Endothelial cell of hepatic sinusoid (primary cell): ENCODE results near the gene TRAF1.
"Not testable (repeated sequence)": the region's sequence is repeated elsewhere in the genome, so short reads cannot be mapped to it uniquely, and the experiment has no call there.

Experiments
- in situ Hi-C: cut with HindIII; loops from 2 replicates; pipeline ENCODE4 v1.10.0; 2017; ENCODE audit warnings: low sequenced_read_pairs

TRAF1 gene, protein sequence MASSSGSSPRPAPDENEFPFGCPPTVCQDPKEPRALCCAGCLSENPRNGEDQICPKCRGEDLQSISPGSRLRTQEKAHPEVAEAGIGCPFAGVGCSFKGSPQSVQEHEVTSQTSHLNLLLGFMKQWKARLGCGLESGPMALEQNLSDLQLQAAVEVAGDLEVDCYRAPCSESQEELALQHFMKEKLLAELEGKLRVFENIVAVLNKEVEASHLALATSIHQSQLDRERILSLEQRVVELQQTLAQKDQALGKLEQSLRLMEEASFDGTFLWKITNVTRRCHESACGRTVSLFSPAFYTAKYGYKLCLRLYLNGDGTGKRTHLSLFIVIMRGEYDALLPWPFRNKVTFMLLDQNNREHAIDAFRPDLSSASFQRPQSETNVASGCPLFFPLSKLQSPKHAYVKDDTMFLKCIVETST

GRCh38 chr9:120926397-120926928 is at the start of gene TRAF1:
TRAF1 (minus strand) TSS chr9:120926796; CDS start chr9:120926075, 721 bp downstream.
- in situ Hi-C loops, result loop anchor here (5.0 kb wide), 1 partner anchor 49 kb away; the partner anchor contains the start of gene PHF19

DNA sequence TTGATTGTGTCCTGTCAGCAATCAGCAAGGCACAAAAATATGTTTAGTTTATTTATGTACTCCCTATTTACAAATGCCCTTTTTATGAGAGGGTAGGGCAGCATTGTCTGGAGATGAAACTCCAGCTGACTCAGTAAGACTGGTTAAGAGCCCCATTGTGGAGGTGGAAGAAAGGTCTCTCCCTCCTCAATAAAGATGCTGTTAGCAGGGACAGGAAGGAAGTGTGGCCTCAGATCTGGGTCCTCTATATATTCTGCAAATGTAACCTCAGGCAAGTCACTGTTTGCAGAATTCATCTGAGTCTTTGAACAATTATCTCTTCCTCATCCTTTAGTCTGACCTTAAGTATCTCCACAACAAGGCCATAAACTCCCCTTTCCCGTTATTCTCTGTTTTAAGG is 48.3 kb upstream of the TRAF1 start:
- in situ Hi-C loops, result no loop called here

DNA sequence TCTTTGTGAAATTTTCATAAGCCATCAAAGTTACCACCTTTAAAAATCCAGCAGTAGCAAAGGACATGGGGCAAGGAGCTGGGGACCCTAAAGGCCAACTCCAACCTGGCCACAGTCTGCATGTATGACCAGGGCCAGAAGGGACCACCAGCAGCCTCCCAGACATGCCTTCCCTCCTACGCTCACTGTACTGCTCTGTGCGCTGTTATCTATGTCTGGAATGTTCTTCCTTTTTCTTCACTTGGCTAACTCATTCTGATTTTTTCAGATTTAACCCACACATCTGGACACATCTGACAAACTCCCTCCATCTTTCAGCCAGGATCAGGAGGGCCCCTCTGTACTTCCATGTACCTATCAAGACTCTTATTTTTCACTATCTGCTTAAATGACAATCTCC is 47.6 kb upstream of the TRAF1 start:
- in situ Hi-C loops, result no loop called here

GRCh38 chr9:120971938-120972337 is 45.3 kb upstream of the TRAF1 start:
- in situ Hi-C loops, result no loop called here

DNA sequence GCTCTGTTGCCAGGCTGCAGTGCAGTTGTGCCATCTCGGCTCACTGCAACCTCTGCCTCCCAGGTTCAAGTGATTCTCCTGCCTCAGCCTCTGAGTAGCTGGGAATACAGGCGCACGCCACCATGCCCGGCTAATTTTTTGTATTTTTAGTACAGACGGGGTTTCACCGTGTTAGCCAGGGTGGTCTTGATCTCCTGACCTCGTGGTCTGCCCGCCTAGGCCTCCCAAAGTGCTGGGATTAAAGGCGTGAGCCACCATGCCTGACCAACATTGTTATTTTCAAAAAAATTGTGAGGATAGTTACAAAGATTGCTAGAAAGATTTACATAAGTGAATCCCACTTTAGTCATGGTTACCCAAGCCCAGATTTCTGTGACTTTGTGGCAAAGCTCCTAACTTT is 44.9 kb upstream of the TRAF1 start:
- in situ Hi-C loops, result not testable (repeated sequence)

GRCh38 chr9:120970244-120970643 is 43.6 kb upstream of the TRAF1 start:
- in situ Hi-C loops, result no loop called here

- in situ Hi-C loops, result no loop called here
Observed at GRCh38 chr9:120966013-120966369, 39.4 kb upstream of the TRAF1 start.

- in situ Hi-C loops, result no loop called here
Observed at GRCh38 chr9:120965344-120966012, 38.9 kb upstream of the TRAF1 start.

DNA sequence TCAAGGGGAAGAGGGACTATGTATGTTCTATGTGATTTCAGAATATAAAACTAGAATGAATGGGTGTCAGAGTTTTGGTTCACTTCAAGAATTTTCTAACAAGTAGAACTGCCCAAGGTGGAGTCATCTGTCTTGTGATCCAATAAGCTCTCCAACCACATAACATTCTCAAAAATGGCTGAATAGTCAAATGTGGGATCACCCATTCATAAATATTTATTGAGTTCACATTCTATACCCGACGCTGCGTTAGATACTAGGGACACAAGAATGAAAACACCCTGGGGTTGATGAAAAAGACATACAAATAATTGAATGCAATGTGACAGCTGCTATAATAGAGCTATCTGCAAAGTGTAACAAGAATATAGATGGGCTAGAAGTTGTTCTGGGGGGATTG is 35.3 kb upstream of the TRAF1 start:
- in situ Hi-C loops, result no loop called here

DNA sequence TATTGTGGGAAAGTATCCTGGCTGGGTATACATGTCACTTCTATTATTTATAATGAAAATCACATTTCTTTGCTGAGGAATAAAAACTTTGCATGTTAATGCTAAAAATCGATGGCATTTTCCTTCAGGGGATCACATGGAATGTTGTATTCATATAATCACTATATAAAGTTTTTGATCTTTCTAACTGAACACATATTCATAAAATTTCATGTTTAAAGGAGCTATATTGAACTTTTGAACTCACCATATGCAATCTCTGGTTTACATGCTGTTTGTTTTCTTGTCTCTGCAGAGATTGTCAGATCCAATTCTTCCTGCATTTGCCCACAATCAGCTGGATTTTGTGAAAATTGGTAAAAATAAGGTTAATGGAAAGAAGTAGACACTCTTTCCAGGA is 33.4 kb upstream of the TRAF1 start:
- in situ Hi-C loops, result no loop called here

- in situ Hi-C loops, result no loop called here
Observed at GRCh38 chr9:120956862-120957261, 30.3 kb upstream of the TRAF1 start.

DNA sequence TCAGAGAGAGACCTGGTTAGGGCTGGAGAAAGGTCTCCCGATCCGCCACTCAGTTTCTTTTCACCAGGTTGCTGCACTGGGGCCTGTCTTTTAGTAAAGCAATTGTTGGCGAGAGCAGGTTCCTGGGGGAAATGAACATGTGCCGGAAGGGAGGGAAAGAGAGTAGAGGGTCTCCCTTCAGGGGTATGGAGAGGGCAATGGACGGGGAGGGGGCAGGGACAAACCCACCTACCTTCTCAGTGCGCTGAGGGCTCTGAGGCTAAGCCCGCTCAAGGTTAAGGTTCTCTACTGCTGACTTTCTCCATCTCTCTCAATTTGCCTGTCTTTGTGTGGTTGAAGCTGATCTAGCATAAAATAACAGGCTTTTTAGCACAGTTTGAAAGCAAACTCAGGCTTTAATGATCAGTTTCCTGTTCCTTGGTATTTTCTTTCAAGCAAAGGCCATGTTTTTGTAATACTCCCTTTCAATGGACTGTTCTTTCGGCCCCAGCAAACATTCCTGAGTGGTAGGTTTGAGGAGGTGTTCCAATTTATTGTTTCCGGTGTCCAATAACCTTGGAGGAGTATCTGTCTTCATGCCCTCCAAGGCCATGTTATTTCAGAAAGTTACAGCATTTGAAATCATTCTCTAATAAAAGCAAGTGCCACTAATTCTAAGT is 25.5 kb upstream of the TRAF1 start:
- in situ Hi-C loops, result no loop called here

GRCh38 chr9:120950421-120951388 is 24.1 kb upstream of the TRAF1 start:
- in situ Hi-C loops, result no loop called here

DNA sequence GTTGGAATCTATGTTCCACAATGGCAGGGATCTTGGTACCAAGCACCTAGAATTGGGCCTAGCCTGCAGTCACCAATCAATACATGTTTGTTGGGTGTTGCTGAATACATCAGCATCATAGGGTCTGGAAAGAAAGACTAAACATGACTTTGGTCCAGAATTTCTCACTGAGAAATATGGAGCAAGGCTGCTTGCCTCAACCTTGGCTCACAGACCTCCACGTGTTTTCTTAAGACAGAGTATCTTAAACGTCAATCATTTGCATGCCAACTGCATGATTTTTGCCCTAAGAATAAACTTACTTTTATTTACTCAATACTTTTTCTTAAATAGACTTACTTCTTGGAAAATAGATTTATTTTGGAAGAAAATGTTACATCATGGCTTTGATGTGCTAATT is 22.7 kb upstream of the TRAF1 start:
- in situ Hi-C loops, result no loop called here

DNA sequence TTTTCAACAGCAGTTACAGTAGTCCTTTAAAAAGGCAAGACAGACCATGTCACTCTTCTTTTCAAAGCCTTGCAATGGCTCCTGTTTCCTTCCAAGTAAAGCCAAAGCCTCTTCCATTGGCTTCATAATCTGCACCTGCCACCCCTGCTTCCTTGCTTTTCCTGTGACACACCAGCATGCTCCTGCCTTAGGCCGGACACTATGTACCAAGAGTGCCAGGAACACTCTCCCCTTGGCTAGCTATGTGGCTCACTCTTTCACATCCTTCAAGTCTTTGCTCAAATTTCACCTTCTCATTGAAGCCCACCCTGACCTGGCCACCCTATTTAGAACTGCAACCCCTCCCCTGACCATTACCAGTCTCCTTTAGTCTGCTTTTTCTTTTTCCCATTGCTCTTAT is 22.2 kb upstream of the TRAF1 start:
- in situ Hi-C loops, result no loop called here

GRCh38 chr9:120947222-120947621 is 20.6 kb upstream of the TRAF1 start:
- in situ Hi-C loops, result no loop called here

- in situ Hi-C loops, result no loop called here
Observed at GRCh38 chr9:120946259-120946658, 19.7 kb upstream of the TRAF1 start.

GRCh38 chr9:120944948-120945347 is 18.4 kb upstream of the TRAF1 start:
- in situ Hi-C loops, result no loop called here

- in situ Hi-C loops, result no loop called here
Observed at GRCh38 chr9:120944434-120944843, 17.8 kb upstream of the TRAF1 start.

- in situ Hi-C loops, result no loop called here
Observed at GRCh38 chr9:120942186-120943001, 15.8 kb upstream of the TRAF1 start.
